NCI-H1092 treated with DMSO at 0.1 percent for 48 hours (cell line): ENCODE results near the gene GINM1.

Source experiments
- DNase-seq: peaks from one replicate; lab custom pipeline; 2025; lab: John Stamatoyannopoulos, UW

GINM1 gene

GRCh38 chr6:149565527-149566409, at the start of gene GINM1:
Gene GINM1, plus strand, starts transcription at chr6:149566375. Its CDS starts 40 bp downstream, at chr6:149566415.
- peak; percentile 94 for DNase-seq

GRCh38 chr6:149529650-149530049, 36.5 kb upstream of the GINM1 start:
- no peak for DNase-seq

GRCh38 chr6:149534742-149535141, 31.4 kb upstream of the GINM1 start:
- DNase-seq, result no peak

GRCh38 chr6:149541139-149541538, 25.0 kb upstream of the GINM1 start:
- DNase-seq, result no peak

GRCh38 chr6:149544646-149545257, 21.4 kb upstream of the GINM1 start:
- DNase-seq, result no peak

- DNase-seq, result no peak
These were observed 20.9 kb upstream of the GINM1 start for GRCh38 chr6:149545258-149545753.

GRCh38 chr6:149545754-149546471, 20.3 kb upstream of the GINM1 start, which contains the start of gene PPIL4:
Gene PPIL4, minus strand, starts transcription at chr6:149546043. Its CDS starts 38 bp downstream, at chr6:149546005.
- DNase-seq, result peak; percentile 91

GRCh38 chr6:149551920-149552319, 14.3 kb upstream of the GINM1 start:
- no peak for DNase-seq

GRCh38 chr6:149558029-149558428, 8.1 kb upstream of the GINM1 start:
- DNase-seq, result no peak

- DNase-seq, result no peak
These were observed 6.8 kb upstream of the GINM1 start for GRCh38 chr6:149559389-149559788.

- DNase-seq, result no peak
These were observed 5.4 kb upstream of the GINM1 start for GRCh38 chr6:149560736-149561135.

- no peak for DNase-seq
These were observed 2.8 kb upstream of the GINM1 start for GRCh38 chr6:149563203-149563927.

- no peak for DNase-seq
These were observed 2.2 kb upstream of the GINM1 start for GRCh38 chr6:149563928-149564325.

GRCh38 chr6:149566410-149567193, 427 bp downstream of the GINM1 start:
- peak; percentile 62 for DNase-seq

GRCh38 chr6:149567194-149567586, 1.0 kb downstream of the GINM1 start:
- no peak for DNase-seq

- DNase-seq, result no peak
These were observed 1.9 kb downstream of the GINM1 start for GRCh38 chr6:149567945-149568585.

- DNase-seq, result no peak
These were observed 14.7 kb downstream of the GINM1 start for GRCh38 chr6:149580880-149581279.

GRCh38 chr6:149581349-149581748, 15.2 kb downstream of the GINM1 start:
- DNase-seq, result no peak

- DNase-seq, result no peak
These were observed 20.0 kb downstream of the GINM1 start for GRCh38 chr6:149586149-149586548.

GRCh38 chr6:149592983-149593382, 26.8 kb downstream of the GINM1 start:
- no peak for DNase-seq
